ENCODE measurements around the gene LSM7.

GRCh38 chr19:2277138-2277537 is 51.2 kb downstream of the LSM7 start:
- TF ChIP-seq CTCF (IDR thresholded peaks at IDR 0.05) (no peak), POLR2A (IDR thresholded peaks at IDR 0.05) (no peak)
